ENCODE data around the gene MAPK8.

The MAPK8 gene

GRCh38 chr10:48464871-48465736 is 158.6 kb downstream of the MAPK8 start:
- DNase-seq: no peak

- no peak for DNase-seq
Measured at GRCh38 chr10:48465860-48466521, 159.5 kb downstream of the MAPK8 start.

- no peak for DNase-seq
Measured at GRCh38 chr10:48466611-48467240, 160.2 kb downstream of the MAPK8 start.

GRCh38 chr10:48467669-48468068 is 161.2 kb downstream of the MAPK8 start:
- DNase-seq: no peak

GRCh38 chr10:48468130-48468790 is 161.8 kb downstream of the MAPK8 start:
- DNase-seq: no peak

- DNase-seq: no peak
Measured at GRCh38 chr10:48468866-48469511, 162.5 kb downstream of the MAPK8 start.

- no peak for DNase-seq
Measured at GRCh38 chr10:48469516-48470020, 163.1 kb downstream of the MAPK8 start.

- no peak for DNase-seq
Measured at GRCh38 chr10:48470115-48470892, 163.8 kb downstream of the MAPK8 start.

- no peak for DNase-seq
Measured at GRCh38 chr10:48470893-48471805, 164.7 kb downstream of the MAPK8 start.

- no peak for DNase-seq
Measured at GRCh38 chr10:48472501-48473069, 166.1 kb downstream of the MAPK8 start.

GRCh38 chr10:48473704-48474103 is 167.2 kb downstream of the MAPK8 start:
- DNase-seq: no peak

- DNase-seq: no peak
Measured at GRCh38 chr10:48474765-48475365, 168.4 kb downstream of the MAPK8 start.

- DNase-seq: no peak
Measured at GRCh38 chr10:48475943-48476278, 169.4 kb downstream of the MAPK8 start.

GRCh38 chr10:48476279-48476982 is 170.0 kb downstream of the MAPK8 start:
- DNase-seq: no peak

GRCh38 chr10:48477141-48477540 is 170.7 kb downstream of the MAPK8 start:
- no peak for DNase-seq

GRCh38 chr10:48477616-48478015 is 171.1 kb downstream of the MAPK8 start:
- DNase-seq: no peak

GRCh38 chr10:48478469-48478868 is 172.0 kb downstream of the MAPK8 start:
- DNase-seq: no peak

GRCh38 chr10:48478980-48479811 is 172.7 kb downstream of the MAPK8 start:
- no peak for DNase-seq
